Nephron progenitor cell (in vitro differentiated cells): ENCODE data around the gene TMEM63B.

Source experiments
- DNase-seq: peaks from one replicate; pipeline ENCODE4 v3.0.0; 2021
- H3K27ac Mint-ChIP-seq: 2 replicates; pipeline ENCODE4 v1.8.0; 2021; ENCODE audit warnings: mild to moderate bottlenecking, moderate library complexity, mixed read lengths
- H3K27me3 Mint-ChIP-seq: 2 replicates; pipeline ENCODE4 v1.8.0; 2021; ENCODE audit warnings: mild to moderate bottlenecking, low read depth, mixed read lengths; ENCODE audit not compliant: poor library complexity
- H3K36me3 Mint-ChIP-seq: 2 replicates; pipeline ENCODE4 v1.8.0; 2021; ENCODE audit warnings: low read depth, mixed read lengths
- H3K4me1 Mint-ChIP-seq: 2 replicates; pipeline ENCODE4 v1.8.0; 2021; ENCODE audit warnings: mixed read lengths
- H3K4me3 Mint-ChIP-seq: 2 replicates; pipeline ENCODE4 v1.8.0; 2021; ENCODE audit warnings: mild to moderate bottlenecking, moderate library complexity, mixed read lengths
- H3K9me3 Mint-ChIP-seq: 2 replicates; pipeline ENCODE4 v1.8.0; 2021; ENCODE audit warnings: mild to moderate bottlenecking, moderate library complexity, mixed read lengths
- CTCF ChIP-seq: fragments of 200-600 bp; sonication (generic); IDR thresholded peaks from 2 replicates; pipeline ENCODE4 v1.5.0; 2021; ENCODE audit warnings: antibody characterized with exemption

TMEM63B gene

DNA sequence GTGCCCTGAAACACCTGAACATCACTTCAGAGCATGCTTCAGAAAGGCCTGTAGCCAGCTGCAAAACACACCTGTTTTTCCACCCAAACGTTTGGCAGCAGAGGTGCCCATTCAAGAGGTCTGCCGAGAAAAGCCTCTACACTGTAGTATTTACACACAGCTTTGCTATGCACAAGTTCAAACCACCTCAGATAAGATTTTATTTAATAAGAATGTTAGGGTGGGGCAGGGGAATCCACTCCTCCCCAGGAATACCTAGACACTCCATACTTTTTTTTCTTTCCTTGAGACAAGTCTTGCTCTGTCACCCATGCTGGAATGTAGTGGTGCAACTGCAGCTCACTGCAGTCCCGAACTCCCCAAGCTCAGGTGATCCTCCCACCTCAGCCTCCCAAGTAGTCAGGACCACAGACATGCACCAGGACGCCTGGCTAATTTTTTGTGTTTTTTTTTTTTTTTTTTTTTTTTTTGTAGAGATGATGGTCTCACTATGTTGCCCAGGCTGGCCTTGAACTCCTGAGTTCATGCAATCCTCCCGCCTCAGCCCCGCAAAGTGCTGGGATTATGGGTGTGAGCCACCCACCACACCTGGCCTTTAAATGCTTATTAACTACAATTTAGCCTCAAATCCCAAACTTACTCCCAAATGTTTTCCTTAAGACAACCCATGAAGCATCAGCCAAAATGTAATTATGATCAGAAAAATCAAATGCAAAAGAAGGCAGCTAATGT is 9.8 kb upstream of the TMEM63B start:
- no peak overlapping the region for H3K4me3 Mint-ChIP-seq
- peaks cover 31% of the 10 kb centered on the region for H3K36me3 Mint-ChIP-seq
- no peaks in the 10 kb centered on the region for H3K27me3 Mint-ChIP-seq
- no peak overlapping the region for H3K27ac Mint-ChIP-seq
- no peak for TF ChIP-seq CTCF
- H3K9me3 Mint-ChIP-seq = no peaks in the 10 kb centered on the region
- peaks cover 43% of the 10 kb centered on the region for H3K4me1 Mint-ChIP-seq
- no peak for DNase-seq

- no peak overlapping the region for H3K4me3 Mint-ChIP-seq
- H3K4me1 Mint-ChIP-seq = peaks cover 65% of the 10 kb centered on the region
- H3K9me3 Mint-ChIP-seq = no peaks in the 10 kb centered on the region
- peaks cover 28% of the 10 kb centered on the region for H3K36me3 Mint-ChIP-seq
- no peak for DNase-seq
- no peaks in the 10 kb centered on the region for H3K27me3 Mint-ChIP-seq
- H3K27ac Mint-ChIP-seq = peak overlapping the region; percentile 73
- TF ChIP-seq CTCF = no peak
These were observed 7.6 kb upstream of the TMEM63B start for GRCh38 chr6:44119704-44120262.

DNA sequence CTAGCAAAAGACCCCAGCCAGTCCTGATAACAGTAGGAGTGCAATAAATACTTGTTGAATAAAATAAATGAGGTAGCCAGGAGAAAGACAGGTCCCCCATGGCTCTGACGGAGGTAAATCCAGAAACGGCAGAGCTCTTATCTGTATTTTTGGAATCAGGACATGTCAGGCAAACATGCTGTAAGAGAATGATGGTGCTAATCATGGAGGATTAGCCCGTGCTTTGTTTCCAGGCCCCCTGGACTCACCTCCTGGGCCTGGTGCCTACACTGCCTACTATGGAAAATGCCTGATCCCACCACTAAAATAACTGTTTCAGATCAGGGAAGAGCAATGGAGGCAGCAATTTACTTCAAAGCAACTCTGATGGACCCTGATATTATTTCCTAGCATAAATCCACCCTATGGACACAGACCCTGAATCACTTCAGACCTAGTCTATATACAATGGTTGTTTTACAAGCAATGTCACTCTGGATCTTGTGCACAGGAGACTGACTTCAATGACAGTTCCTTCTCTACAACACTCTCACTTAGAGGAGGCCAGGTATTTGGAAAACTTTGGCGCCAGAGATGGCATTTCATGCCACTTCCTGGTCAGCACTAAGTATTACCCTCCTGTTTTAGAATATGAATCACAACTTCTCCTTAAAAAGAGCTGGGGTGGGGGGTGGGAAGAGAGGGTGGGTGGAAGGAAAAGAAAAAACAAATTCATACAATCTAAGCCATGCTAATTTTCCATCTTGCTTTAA is 6.5 kb upstream of the TMEM63B start:
- Mint-ChIP-seq H3K4me3 (no peak overlapping the region), H3K36me3 (peaks cover 22% of the 10 kb centered on the region), H3K27ac (peak overlapping the region; percentile 21), H3K27me3 (no peaks in the 10 kb centered on the region), H3K9me3 (no peaks in the 10 kb centered on the region), H3K4me1 (peaks cover 75% of the 10 kb centered on the region)
- DNase-seq = no peak
- TF ChIP-seq CTCF = no peak

GRCh38 chr6:44122801-44123200 is 4.6 kb upstream of the TMEM63B start:
- TF ChIP-seq CTCF = no peak
- H3K27ac Mint-ChIP-seq = peak overlapping the region; percentile 62
- no peaks in the 10 kb centered on the region for H3K9me3 Mint-ChIP-seq
- peaks cover 20% of the 10 kb centered on the region for H3K36me3 Mint-ChIP-seq
- peaks cover 70% of the 10 kb centered on the region for H3K4me1 Mint-ChIP-seq
- no peak for DNase-seq
- H3K27me3 Mint-ChIP-seq = no peaks in the 10 kb centered on the region
- H3K4me3 Mint-ChIP-seq = peak overlapping the region; percentile 93

DNA sequence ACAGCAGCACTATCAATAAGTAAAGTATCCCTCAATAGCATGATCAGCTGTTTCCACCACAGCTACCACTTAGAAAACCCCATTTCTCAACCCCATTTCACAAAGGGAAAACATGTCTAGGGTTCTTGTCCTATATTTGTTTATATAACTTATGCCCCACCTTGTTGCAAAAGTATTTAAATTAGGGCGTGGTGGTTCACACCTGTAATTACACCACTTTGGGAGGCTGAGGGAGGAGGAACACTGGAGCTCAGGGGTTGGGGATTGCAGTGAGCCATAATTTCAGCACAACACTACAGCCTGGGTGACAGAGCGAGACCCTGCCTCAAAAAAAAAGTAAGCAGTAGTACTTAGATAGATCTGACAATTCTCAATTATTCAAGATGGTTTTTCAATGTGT is 3.8 kb upstream of the TMEM63B start:
- no peak for DNase-seq
- Mint-ChIP-seq H3K9me3 (no peaks in the 10 kb centered on the region), H3K4me1 (peaks cover 68% of the 10 kb centered on the region), H3K27me3 (peaks cover 4% of the 10 kb centered on the region), H3K27ac (no peak overlapping the region), H3K36me3 (peaks cover 20% of the 10 kb centered on the region), H3K4me3 (peak overlapping the region; percentile 93)
- TF ChIP-seq CTCF = no peak
